ENCODE results near the gene SPRY2.

The SPRY2 gene

GRCh38 chr13:80341101-80341755 is at the start of gene SPRY2:
Gene SPRY2 (minus strand): TSS chr13:80341126. CDS start chr13:80337705, 3,421 bp downstream.
- no peak for TF ChIP-seq CTCF (conservative IDR thresholded peaks at IDR 0.05; ENCODE audit: low read depth, low read length)
- H3K4me3 ChIP-seq (ENCODE audit: low read depth, low read length), result peak within 1 kb of the TSS; percentile 75
- DNase-seq (ENCODE audit: low read depth), result peak; percentile 97

GRCh38 chr13:80390338-80390737 is 49.4 kb upstream of the SPRY2 start:
- no peak for TF ChIP-seq CTCF (conservative IDR thresholded peaks at IDR 0.05; ENCODE audit: low read depth, low read length)
- no peak overlapping the region for H3K4me3 ChIP-seq (ENCODE audit: low read depth, low read length)
- DNase-seq (ENCODE audit: low read depth), result no peak

GRCh38 chr13:80389073-80390038 is 48.4 kb upstream of the SPRY2 start:
- H3K4me3 ChIP-seq (ENCODE audit: low read depth, low read length), result no peak overlapping the region
- TF ChIP-seq CTCF (conservative IDR thresholded peaks at IDR 0.05; ENCODE audit: low read depth, low read length), result no peak
- DNase-seq (ENCODE audit: low read depth), result no peak

- no peak overlapping the region for H3K4me3 ChIP-seq (ENCODE audit: low read depth, low read length)
- TF ChIP-seq CTCF (conservative IDR thresholded peaks at IDR 0.05; ENCODE audit: low read depth, low read length), result no peak
- DNase-seq (ENCODE audit: low read depth), result no peak
Observed at GRCh38 chr13:80388506-80388905, 47.6 kb upstream of the SPRY2 start.

GRCh38 chr13:80386592-80386991 is 45.7 kb upstream of the SPRY2 start:
- TF ChIP-seq CTCF (conservative IDR thresholded peaks at IDR 0.05; ENCODE audit: low read depth, low read length), result no peak
- no peak for DNase-seq (ENCODE audit: low read depth)
- H3K4me3 ChIP-seq (ENCODE audit: low read depth, low read length), result no peak overlapping the region

GRCh38 chr13:80386002-80386401 is 45.1 kb upstream of the SPRY2 start:
- DNase-seq (ENCODE audit: low read depth), result no peak
- no peak for TF ChIP-seq CTCF (conservative IDR thresholded peaks at IDR 0.05; ENCODE audit: low read depth, low read length)
- H3K4me3 ChIP-seq (ENCODE audit: low read depth, low read length), result no peak overlapping the region
